Measurements from ENCODE around the gene CERS6.

GRCh38 chr2:168429988-168430387 lies 26.1 kb upstream of the CERS6 start:
- no peak for TF ChIP-seq EZH2 (IDR thresholded peaks at IDR 0.05; ENCODE audit: insufficient read depth, poor library complexity, severe bottlenecking)
- TF ChIP-seq EZH2phosphoT487 (IDR thresholded peaks at IDR 0.05; ENCODE audit: insufficient read depth, low read depth): no peak
